Islet of Langerhans (tissue), 1 donor: ENCODE data around the gene EFNA5.
"Not testable (repeated sequence)": the region's sequence is repeated elsewhere in the genome, so short reads cannot be mapped to it uniquely, and the experiment has no call there.

Source experiments
- FAIRE-seq: peaks from one replicate; lab custom pipeline; 2011; peaks lifted over from hg19 to GRCh38; lab: Jason Lieb, UNC

EFNA5 gene

GRCh38 chr5:107517185-107518033 lies 153.3 kb downstream of the EFNA5 start:
- no peak for FAIRE-seq

DNA sequence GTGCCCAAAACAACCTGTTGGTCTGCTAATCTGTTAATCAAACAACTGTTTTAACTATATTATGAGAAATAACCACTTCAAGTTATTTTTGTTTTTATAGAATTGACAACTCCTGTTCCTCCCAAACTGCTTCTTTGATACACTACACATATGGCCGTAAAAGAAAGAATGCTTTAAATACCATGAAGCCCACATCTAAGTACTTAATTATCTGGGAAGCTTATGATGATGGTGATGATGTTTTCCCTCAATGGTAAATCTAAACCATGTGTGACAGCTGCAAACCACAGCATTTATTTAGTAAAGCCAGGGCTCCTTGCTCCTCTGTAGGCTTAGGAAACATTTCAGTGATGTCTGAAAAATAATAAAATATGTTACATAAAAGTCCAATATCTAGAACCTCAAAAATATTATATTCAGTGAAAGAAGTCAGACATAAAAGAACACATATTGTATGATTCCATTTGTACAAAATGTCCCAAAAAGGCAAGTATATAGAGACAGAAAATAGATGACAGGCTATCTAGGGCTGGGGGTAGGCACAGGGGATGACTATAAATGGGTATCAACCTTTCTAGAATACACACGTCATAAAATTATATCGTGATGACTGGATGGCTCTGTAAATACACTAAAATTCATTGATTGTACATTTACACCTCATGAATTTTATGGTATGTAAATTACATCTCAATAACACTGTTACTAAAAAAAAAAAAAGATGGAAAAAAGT lies 154.1 kb downstream of the EFNA5 start:
- no peak for FAIRE-seq

DNA sequence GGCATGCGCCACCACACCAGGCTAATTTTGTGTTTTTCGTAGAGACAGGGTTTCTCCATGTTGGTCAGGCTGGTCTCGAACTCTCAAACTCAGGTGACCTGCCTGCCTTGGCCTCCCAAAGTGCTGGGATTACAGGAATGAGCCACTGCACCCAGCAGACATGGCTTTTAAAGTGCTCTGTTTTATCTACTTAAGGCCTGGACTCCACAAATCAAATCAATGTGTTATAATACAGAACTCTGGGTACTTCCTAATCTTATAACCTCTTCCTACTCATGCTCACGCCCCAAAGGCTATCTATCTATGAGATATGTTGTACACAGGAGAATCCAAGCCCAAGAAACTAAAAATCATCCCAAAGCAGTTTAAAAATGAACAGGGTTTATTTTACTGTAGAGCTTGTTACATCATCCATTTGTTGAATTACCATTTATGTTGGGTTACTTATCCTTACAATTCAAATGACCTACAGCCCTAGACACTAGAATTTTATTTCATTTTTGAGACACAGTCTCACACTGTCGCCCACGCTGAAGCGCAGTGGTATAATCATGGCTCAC lies 155.1 kb downstream of the EFNA5 start:
- FAIRE-seq, result no peak

GRCh38 chr5:107514305-107514704 lies 156.4 kb downstream of the EFNA5 start:
- FAIRE-seq, result no peak

DNA sequence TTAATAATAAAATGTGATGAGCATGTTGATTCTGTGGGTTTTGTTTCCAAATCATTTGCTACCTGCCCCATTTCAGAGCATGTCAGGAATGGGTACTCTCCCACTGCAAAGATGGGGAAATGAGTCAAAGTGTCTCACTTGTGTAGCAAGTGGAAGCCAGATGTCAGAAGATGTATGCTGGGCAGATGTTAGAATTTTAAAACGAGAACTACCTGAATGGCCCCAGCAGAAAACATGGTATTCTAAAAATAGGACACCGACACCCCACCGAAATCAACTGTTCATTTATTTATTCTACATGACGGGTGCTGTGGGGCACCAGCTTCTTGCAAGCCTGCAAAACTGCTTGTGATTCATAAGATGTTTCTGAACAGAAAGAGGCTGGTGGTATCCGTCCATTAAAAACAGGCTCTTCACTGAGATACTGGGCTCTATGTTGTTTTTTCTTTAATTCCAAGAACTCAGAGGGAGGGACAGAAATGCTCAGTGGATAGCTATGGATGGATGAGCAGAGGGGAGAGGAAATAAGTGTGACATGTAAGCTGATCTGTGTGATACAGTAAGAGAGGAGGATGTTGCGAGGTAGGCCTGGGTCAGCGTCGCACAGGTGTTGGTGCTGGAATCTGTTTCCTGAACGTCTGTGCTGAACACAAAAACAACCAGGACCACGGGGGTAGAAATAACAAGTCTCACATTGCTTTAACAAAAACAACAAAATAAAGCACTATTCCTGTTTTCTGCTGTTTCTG lies 157.2 kb downstream of the EFNA5 start:
- FAIRE-seq, result no peak

- FAIRE-seq, result no peak
These were observed 158.7 kb downstream of the EFNA5 start for GRCh38 chr5:107512029-107512428.

- peak; percentile 21 for FAIRE-seq
These were observed 160.6 kb downstream of the EFNA5 start for GRCh38 chr5:107510125-107510524.

DNA sequence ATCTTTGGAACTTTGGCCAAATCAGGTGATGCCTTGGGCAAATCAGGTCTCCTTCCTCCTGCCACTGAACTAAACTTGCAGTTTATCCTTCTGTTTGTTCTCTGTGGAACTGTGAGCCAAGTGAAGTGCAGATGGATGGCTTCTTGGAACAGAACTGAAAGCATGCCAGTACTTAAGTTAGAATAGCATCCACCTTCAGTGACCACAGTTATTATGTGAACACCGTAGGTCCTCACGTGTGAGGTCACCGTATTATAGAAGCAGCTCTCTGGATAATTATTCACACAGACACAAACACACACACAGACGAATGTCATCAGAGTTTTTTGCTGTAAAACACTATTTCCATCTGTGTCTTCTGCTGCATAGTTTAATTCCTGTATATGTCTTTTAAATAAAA lies 162.6 kb downstream of the EFNA5 start:
- FAIRE-seq, result no peak

DNA sequence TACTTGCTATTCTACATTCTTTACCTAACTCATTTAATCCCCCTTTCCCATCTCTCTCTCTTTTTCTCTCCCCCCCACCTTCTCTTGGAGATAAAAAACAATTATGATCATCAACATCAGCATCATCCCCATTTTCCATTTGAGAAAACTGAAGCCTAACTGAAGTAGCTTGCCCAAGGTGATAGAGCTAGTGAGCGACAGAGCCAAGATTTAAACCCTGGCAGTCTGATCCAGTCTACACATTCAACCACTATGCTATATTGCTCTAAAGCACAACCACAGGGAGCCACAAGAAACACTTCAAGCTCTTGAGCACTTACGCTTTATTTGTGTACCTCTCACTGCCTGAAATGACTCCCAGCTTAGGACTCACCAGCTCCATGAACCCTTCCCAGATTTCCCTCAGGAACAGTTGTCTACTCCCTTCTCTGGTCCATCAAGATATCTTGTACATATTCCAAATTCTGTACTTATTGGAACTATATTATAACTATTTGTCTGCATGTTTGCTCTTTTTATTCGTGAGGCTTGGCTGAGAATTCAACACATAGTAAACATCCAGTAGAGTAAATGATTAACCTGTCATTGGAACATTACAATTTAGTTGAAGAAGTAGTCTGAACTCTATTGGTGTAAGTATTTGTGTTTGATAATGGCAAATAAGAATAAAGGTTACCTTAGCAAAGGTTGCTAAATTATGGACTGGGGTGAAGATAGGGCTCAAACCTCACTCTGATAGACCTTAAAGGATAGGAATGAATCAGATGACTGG lies 164.8 kb downstream of the EFNA5 start:
- FAIRE-seq, result peak; percentile 36

DNA sequence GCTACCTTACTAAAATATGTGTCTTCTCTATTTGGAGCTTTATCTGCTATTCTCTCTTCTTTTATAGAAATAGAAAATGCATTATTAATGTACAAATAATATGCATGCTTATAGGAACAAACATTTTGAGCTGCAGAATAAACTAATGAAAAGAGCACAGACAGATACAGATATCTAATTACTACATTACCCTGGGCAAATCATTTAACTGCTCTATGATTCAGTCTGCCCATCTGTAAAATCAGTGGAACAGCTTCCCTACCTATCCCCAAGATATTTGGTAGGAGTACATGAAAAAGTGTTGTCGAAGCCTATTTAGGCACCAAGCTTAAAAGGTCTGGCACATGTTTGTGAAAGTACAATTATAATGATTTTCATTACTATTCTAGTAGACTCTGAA lies 166.3 kb downstream of the EFNA5 start:
- FAIRE-seq, result no peak

GRCh38 chr5:107502676-107503060 lies 168.1 kb downstream of the EFNA5 start:
- FAIRE-seq, result no peak

DNA sequence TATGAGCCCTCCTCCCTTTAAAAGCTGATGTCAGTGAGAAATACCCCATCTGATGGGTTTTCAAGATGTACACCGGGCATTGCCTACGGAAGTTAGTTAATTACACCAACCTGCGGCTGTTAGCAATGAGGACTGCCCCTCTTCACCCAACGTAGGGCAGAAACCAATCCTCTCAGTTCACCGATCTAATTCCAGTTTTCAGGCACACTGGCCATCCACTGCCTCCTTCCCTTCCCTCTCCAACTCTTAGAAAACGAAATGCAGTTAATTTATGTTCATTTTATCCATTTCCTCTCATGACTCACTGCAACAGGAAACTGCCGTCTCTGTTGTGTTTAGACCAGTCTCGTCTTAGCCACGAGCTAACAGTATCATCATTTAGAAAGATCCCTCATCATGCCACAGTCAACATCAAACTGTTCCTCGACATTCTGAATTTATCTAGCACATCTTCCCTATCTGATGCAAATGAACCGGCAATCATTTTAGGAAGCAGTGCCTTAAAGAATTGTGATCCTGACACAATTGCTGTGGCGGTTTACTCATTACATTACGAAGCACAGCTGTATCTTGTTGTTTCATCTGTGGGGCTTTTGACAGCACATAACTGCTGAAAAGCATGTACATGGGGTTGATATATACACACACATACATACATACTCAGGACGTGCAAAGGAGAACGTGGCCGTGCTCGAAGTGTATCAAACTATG lies 168.6 kb downstream of the EFNA5 start:
- FAIRE-seq, result peak; percentile 84

DNA sequence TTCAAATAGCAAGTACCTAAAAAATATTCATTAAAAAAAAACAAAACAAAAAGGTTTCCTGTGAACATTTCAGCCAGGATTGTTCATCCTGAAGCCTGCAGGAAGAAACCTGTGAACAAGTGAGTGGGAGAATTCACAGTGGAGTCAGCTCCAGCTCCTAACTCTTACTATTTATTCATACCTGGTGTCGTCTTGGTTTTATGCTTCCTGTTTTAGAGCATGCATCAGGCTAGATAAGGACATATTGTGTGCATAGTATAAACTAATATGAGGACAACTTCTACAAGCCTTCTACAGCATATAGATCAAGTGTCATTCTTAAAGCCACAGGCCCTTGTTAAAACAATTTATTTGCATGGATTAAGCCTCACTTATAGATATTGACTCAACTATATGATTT lies 169.9 kb downstream of the EFNA5 start:
- no peak for FAIRE-seq

- FAIRE-seq, result no peak
These were observed 170.4 kb downstream of the EFNA5 start for GRCh38 chr5:107500347-107500746.

GRCh38 chr5:107499776-107500175 lies 171.0 kb downstream of the EFNA5 start:
- no peak for FAIRE-seq

- no peak for FAIRE-seq
These were observed 171.5 kb downstream of the EFNA5 start for GRCh38 chr5:107499237-107499636.

- FAIRE-seq, result no peak
These were observed 174.3 kb downstream of the EFNA5 start for GRCh38 chr5:107496466-107496865.

GRCh38 chr5:107494129-107494528 lies 176.6 kb downstream of the EFNA5 start:
- FAIRE-seq, result not testable (repeated sequence)

DNA sequence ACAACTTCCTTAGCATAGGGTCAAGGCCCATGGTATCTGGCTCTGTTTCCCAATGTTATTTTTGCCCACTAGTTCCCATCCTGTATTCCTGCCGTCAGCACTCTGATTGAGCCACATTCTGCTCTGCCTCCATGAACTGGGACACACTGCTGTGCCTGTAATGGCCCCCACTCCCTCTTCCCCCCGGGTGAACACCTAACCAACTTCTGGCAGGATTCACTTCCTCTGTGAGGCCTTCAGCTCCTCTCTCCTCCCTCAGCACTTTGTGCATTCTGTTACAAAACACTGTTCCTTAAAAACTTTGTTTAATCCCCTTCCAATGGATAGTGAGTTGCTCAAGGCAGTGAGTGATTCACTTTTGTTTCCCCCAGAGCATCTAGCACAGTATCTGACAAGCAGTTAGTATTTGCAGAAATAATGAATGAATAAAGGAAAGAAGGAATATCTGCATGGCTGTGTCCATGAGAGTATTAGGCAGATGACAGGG lies 183.6 kb downstream of the EFNA5 start:
- no peak for FAIRE-seq

DNA sequence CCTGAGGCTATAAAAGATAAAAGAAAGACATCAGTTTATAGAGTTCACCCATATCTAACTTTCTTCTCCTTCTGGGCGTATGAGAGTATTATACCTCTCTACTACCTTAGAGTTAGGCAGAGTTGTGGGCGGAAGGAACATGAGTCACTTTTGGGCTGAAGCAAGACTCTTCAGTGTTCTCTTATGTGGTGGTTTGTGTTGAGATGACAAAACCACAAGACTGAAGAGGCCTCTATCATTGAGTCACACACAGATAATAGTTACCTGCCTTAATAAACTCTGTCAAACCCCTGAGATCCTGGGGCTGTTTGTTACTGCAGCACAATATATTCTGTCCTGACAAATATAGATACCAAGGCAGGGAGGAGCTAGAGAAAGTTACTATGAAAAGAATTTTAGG lies 184.2 kb downstream of the EFNA5 start:
- no peak for FAIRE-seq

DNA sequence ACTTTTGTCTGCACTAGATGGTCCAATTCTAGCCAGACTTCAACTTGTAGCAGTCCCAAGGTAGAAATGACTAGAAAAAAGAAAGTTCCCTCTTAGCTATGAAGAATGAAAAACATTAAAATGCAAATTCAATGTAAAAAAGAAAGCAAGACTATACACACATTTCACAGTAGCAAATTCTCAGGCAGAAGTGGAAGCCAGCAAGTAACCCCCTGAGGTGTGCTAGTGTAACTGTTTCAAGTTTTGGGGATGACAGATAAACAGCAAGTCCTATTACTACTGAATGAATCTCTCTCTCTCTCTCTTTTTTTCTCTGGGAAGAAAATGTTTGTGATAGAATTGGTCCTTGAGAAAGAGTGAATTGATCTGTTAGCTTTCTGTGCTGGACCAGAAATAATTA lies 185.6 kb downstream of the EFNA5 start:
- FAIRE-seq, result no peak
